SH-SY5Y (cell line): ENCODE results near the gene CPNE9.

Experiments
- GATA2 ChIP-seq: IDR thresholded peaks from 2 replicates; pipeline ENCODE4 v1.6.1; 2011; ENCODE audit warnings: mild to moderate bottlenecking, low read depth, low read length
- GATA3 ChIP-seq: IDR thresholded peaks from 2 replicates; pipeline ENCODE4 v1.6.1; 2011; ENCODE audit warnings: low read depth, mild to moderate bottlenecking, low read length, moderate library complexity

DNA sequence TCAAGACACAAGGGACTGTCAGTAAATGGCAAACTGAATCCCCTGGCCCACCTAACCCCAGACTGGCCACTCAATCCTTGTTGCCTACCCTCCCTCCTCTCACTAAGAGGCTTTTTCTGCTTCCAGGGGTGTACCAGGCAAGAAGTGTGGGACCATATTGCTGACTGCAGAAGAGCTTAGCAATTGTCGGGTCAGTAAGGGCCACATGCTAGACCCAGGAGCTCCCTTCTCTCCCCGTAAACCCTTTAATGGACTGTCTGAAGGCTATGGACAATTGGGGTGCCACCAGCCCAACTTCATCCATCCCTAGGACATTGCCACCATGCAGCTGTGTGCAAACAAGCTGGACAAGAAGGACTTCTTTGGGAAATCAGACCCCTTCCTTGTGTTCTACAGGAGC, 8.8 kb downstream of the CPNE9 start:
- TF ChIP-seq GATA3 = no peak
- no peak for TF ChIP-seq GATA2
